Aorta (tissue), 5 donors: ENCODE data around the gene POFUT2. TPM values are rescaled to one million over a fixed set of nuclear protein-coding genes. Genes with fewer than 3 reads are reported as not detected.
A peak's percentile ranks its signal among the peaks of the same experiment; 100 is the strongest.

Experiments
- ATAC-seq: fragments of 200-7000 bp; cut with Tn5 transposase; one replicate; pipeline ENCODE4 v1.9.1; 2022; ENCODE audit warnings: moderate library complexity; ENCODE audit not compliant: low FRiP score
- DNase-seq, 2 donors: peaks; one replicate each; pipeline ENCODE4 v3.0.0-alpha.2; 2020
- H3K27ac ChIP-seq, 2 donors: one replicate each; pipeline ENCODE4 v1.5.1; 2013; ENCODE audit warnings: low read length in 2 of 2, mild to moderate bottlenecking in 2 of 2, moderate library complexity in 2 of 2, control low read depth in 1 of 2, inconsistent platforms in 1 of 2, low read depth in 1 of 2
- H3K27me3 ChIP-seq, 2 donors: one replicate each; pipeline ENCODE4 v1.6.1; 2013; ENCODE audit warnings: control low read depth in 1 of 2, low read length in 1 of 2, mild to moderate bottlenecking in 1 of 2, moderate library complexity in 1 of 2; ENCODE audit not compliant: insufficient read depth in 2 of 2, control insufficient read depth in 1 of 2
- H3K36me3 ChIP-seq, 2 donors: one replicate each; pipeline ENCODE4 v1.6.1; 2013; ENCODE audit warnings: control low read depth in 1 of 2, low read length in 1 of 2, mild to moderate bottlenecking in 1 of 2; ENCODE audit not compliant: insufficient read depth in 2 of 2, control insufficient read depth in 1 of 2
- H3K4me1 ChIP-seq, 2 donors: one replicate each; pipeline ENCODE4 v1.6.1; 2013; ENCODE audit warnings: low read length in 2 of 2, control low read depth in 1 of 2, mild to moderate bottlenecking in 1 of 2, moderate library complexity in 1 of 2; ENCODE audit not compliant: insufficient read depth in 2 of 2, control insufficient read depth in 1 of 2
- H3K4me3 ChIP-seq, 2 donors: one replicate each; pipeline ENCODE4 v1.5.1; 2013; ENCODE audit warnings: low read length in 2 of 2, control low read depth in 1 of 2, mild to moderate bottlenecking in 1 of 2
- H3K9me3 ChIP-seq: one replicate; pipeline ENCODE4 v1.6.1; 2013; ENCODE audit warnings: mild to moderate bottlenecking, low read length; ENCODE audit not compliant: control insufficient read depth
- WGBS, 2 donors: extraction: QIAGEN DNeasy Blood & Tissue Kit; methylation state at CpG; one replicate each; pipeline ENCODE4 v1.1.7; 2013; 5-methylcytosine and 5-hydroxymethylcytosine counted together
- intact Hi-C, 2 donors: fragments of 100-400 bp; cut with DNase I; formaldehyde crosslinking; loops; one replicate each; pipeline versions ENCODE4 v1.14.2 to v1.15.0; 2022
- polyA plus RNA-seq, 2 donors: library from polyadenylated mRNA; stranded (reverse); fragments of 200-250 nt; gene quantifications; one replicate each; pipeline ENCODE4 v1.2.3, GENCODE V29; 2013
- total RNA-seq, 2 donors: library from RNA; stranded (reverse); fragmentation: NEBNext Ultra II Directional; extraction: Animal tissue kit (Norgen Biotek cat#: 25700); gene quantifications; one replicate each; pipeline ENCODE4 v1.2.1, GENCODE V29; 2021
- donor health status: healthy with polysubstance abuse.
- donor health status: Bipolar disorder and iron deficiency.
- donor health status: DM: no; HTN: no; CAD: no.
- donor health status: DM: no; HTN: no; CAD: no.
- donor health status: DM: yes; HTN: yes; CAD: no.

Gene POFUT2
- total and polyA plus RNA-seq, 4 donors = 12.6 to 52.2 (median 42.4) TPM

- ATAC-seq (peak; percentile 89), DNase-seq (peak; percentile 93 to 96)
- Histone ChIP-seq H3K9me3 (no peaks in the 10 kb centered on the region), H3K27me3 (no peaks in the 10 kb centered on the region), H3K4me1 (peaks cover 0 to 4% of the 10 kb centered on the region in 2 donors), H3K36me3 (no peaks in the 10 kb centered on the region), H3K27ac (peak overlapping the region in 1 of 2 donors; percentile 69), H3K4me3 (no peak overlapping the region)
- WGBS, 2 donors = 15 to 21% methylated on average over 23 to 24 of the region's 24 CpGs
- intact Hi-C loops = loop anchor here (1.0 to 10.0 kb wide), 4 partner anchors 112 to 338 kb away; partner anchors contain the start of gene COL18A1 (in 1 of the 2)
Observed at GRCh38 chr21:45292399-45293219, 4.9 kb upstream of the POFUT2 start.

- WGBS, 2 donors = 63 to 68% methylated on average over 32 to 34 of the region's 34 CpGs
- Histone ChIP-seq H3K9me3 (no peaks in the 10 kb centered on the region), H3K4me3 (no peak overlapping the region), H3K27ac (no peak overlapping the region), H3K4me1 (peaks cover 0 to 4% of the 10 kb centered on the region in 2 donors), H3K36me3 (no peaks in the 10 kb centered on the region), H3K27me3 (no peaks in the 10 kb centered on the region)
- intact Hi-C loops = loop anchor here (1.0 to 10.0 kb wide), 4 partner anchors 113 to 337 kb away; partner anchors contain the start of gene COL18A1 (in 1 of the 2)
- ATAC-seq = no peak
- DNase-seq = no peak
Observed at GRCh38 chr21:45291613-45292398, 4.1 kb upstream of the POFUT2 start.

- no peak overlapping the region for H3K4me3 ChIP-seq
- no peak for DNase-seq
- no peaks in the 10 kb centered on the region for H3K36me3 ChIP-seq
- H3K27me3 ChIP-seq = no peaks in the 10 kb centered on the region
- WGBS, 2 donors = 49 to 51% methylated on average over 14 of the region's 14 CpGs
- intact Hi-C loops = loop anchor here (5.0 to 10.0 kb wide), 3 partner anchors 114 to 336 kb away; partner anchors contain the start of gene COL18A1 (in 1 of the 2)
- ATAC-seq = no peak
- H3K4me1 ChIP-seq = peaks cover 0 to 4% of the 10 kb centered on the region in 2 donors
- H3K9me3 ChIP-seq = no peaks in the 10 kb centered on the region
- H3K27ac ChIP-seq = no peak overlapping the region
Observed at GRCh38 chr21:45290948-45291612, 3.4 kb upstream of the POFUT2 start.

- no peak for ATAC-seq
- Histone ChIP-seq H3K9me3 (no peaks in the 10 kb centered on the region), H3K4me3 (no peak overlapping the region), H3K27ac (no peak overlapping the region), H3K4me1 (peaks cover 0 to under 1% of the 10 kb centered on the region in 2 donors), H3K36me3 (no peaks in the 10 kb centered on the region), H3K27me3 (no peaks in the 10 kb centered on the region)
- no peak for DNase-seq
- intact Hi-C loops = loop anchor here (5.0 to 10.0 kb wide), 4 partner anchors 115 to 335 kb away; partner anchors contain the start of gene COL18A1 (in 1 of the 2)
- WGBS, 2 donors = 88 to 93% methylated on average over 19 of the region's 19 CpGs
Observed at GRCh38 chr21:45289655-45290515, 2.2 kb upstream of the POFUT2 start.

GRCh38 chr21:45289134-45289533 lies 1.4 kb upstream of the POFUT2 start:
- Histone ChIP-seq H3K4me1 (no peaks in the 10 kb centered on the region), H3K9me3 (no peaks in the 10 kb centered on the region), H3K36me3 (peaks cover 0 to 2% of the 10 kb centered on the region in 2 donors), H3K27me3 (no peaks in the 10 kb centered on the region), H3K4me3 (no peak overlapping the region), H3K27ac (no peak overlapping the region)
- no peak for DNase-seq
- 66 to 69% methylated on average over 3 of the region's 3 CpGs for WGBS, 2 donors
- intact Hi-C loops = loop anchor here in 1 of 2 donors (10.0 kb wide), 1 partner anchor 144 kb away; no protein-coding TSS in a partner anchor
- no peak for ATAC-seq

GRCh38 chr21:45288441-45288841 lies 746 bp upstream of the POFUT2 start:
- Histone ChIP-seq H3K36me3 (peaks cover 0 to 2% of the 10 kb centered on the region in 2 donors), H3K4me1 (no peaks in the 10 kb centered on the region), H3K4me3 (peak overlapping the region; percentile 3 to 46), H3K9me3 (no peaks in the 10 kb centered on the region), H3K27me3 (no peaks in the 10 kb centered on the region), H3K27ac (no peak overlapping the region)
- ATAC-seq = no peak
- peak in 1 of 2 donors; percentile 78 for DNase-seq
- intact Hi-C loops = loop anchor here in 1 of 2 donors (10.0 kb wide), 1 partner anchor 144 kb away; no protein-coding TSS in a partner anchor
- WGBS, 2 donors = 6 to 7% methylated on average over 21 to 34 of the region's 34 CpGs

GRCh38 chr21:45286671-45287437 lies 841 bp downstream of the POFUT2 start:
- no peaks in the 10 kb centered on the region for H3K27me3 ChIP-seq
- ATAC-seq (no peak), DNase-seq (peak in 1 of 2 donors; percentile 77)
- H3K36me3 ChIP-seq = peaks cover 0 to 2% of the 10 kb centered on the region in 2 donors
- no peaks in the 10 kb centered on the region for H3K9me3 ChIP-seq
- H3K27ac ChIP-seq = no peak overlapping the region
- no peaks in the 10 kb centered on the region for H3K4me1 ChIP-seq
- H3K4me3 ChIP-seq = peak overlapping the region in 1 of 2 donors; percentile 87
- intact Hi-C loops = loop anchor here in 1 of 2 donors (10.0 kb wide), 1 partner anchor 142 kb away; no protein-coding TSS in a partner anchor
- 5% methylated on average over 31 to 54 of the region's 54 CpGs for WGBS, 2 donors
